ENCODE measurements around the gene PBX3. TPM values are rescaled to one million over a fixed set of nuclear protein-coding genes. Genes with fewer than 3 reads are reported as not detected.

Gene PBX3
- total RNA-seq, 1 donor from 2014 or later, result 37.7 TPM

DNA sequence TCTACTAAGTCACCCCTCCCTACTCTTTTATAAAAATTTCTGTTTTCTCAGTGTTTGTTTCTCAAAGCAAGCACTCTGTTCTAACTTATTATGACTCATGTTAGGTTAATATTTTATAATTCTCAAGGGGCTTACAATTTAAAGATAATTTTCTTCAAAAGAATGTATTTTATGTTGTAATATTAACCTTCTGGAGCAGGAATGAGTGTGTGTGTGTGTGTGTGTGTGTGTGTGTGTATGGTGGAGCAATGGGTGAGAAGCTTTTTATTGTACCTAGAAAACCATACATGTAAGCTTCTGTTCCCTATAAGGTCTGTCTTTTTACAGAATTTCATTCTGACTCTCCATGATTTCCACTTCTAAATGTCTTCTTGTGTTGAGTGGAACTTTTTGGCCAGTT lies 63.0 kb downstream of the PBX3 start:
- DNase-seq (ENCODE audit: low spot score, unreplicated experiment), result no peak
- TF ChIP-seq, protein P1, sequence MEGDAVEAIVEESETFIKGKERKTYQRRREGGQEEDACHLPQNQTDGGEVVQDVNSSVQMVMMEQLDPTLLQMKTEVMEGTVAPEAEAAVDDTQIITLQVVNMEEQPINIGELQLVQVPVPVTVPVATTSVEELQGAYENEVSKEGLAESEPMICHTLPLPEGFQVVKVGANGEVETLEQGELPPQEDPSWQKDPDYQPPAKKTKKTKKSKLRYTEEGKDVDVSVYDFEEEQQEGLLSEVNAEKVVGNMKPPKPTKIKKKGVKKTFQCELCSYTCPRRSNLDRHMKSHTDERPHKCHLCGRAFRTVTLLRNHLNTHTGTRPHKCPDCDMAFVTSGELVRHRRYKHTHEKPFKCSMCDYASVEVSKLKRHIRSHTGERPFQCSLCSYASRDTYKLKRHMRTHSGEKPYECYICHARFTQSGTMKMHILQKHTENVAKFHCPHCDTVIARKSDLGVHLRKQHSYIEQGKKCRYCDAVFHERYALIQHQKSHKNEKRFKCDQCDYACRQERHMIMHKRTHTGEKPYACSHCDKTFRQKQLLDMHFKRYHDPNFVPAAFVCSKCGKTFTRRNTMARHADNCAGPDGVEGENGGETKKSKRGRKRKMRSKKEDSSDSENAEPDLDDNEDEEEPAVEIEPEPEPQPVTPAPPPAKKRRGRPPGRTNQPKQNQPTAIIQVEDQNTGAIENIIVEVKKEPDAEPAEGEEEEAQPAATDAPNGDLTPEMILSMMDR (IDR thresholded peaks at IDR 0.05; ENCODE audit: unreplicated experiment), result no peak
- Mint-ChIP-seq H3K4me3 (ENCODE audit: low read depth) (no peak overlapping the region), H3K27ac (no peak overlapping the region), H3K36me3 (ENCODE audit: insufficient read depth) (no peaks in the 10 kb centered on the region), H3K4me1 (ENCODE audit: low read depth) (no peaks in the 10 kb centered on the region), H3K27me3 (no peaks in the 10 kb centered on the region), H3K9me3 (ENCODE audit: low read depth) (no peaks in the 10 kb centered on the region)

DNA sequence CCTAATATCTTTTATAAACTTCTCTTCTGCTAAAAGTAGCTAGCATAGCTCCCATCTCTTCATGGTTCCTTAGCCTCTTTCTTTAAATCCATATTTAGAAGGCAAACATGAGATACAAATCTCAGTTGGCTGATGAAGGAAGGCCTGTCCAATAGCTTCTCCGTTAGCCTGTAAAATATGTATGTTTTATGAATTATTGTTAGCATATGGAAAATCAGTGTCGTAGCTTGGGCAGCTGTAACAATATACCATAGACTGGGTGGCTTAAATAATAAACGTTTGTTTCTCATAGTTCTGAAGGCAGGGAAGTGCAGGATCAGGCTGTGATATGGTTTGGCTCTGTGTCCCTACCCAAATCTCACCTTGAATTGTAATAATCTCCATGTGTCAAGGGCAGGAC lies 63.8 kb downstream of the PBX3 start:
- H3K4me3 Mint-ChIP-seq (ENCODE audit: low read depth), result no peak overlapping the region
- no peaks in the 10 kb centered on the region for H3K27me3 Mint-ChIP-seq
- H3K27ac Mint-ChIP-seq, result no peak overlapping the region
- H3K36me3 Mint-ChIP-seq (ENCODE audit: insufficient read depth), result no peaks in the 10 kb centered on the region
- TF ChIP-seq, protein P1 (IDR thresholded peaks at IDR 0.05; ENCODE audit: unreplicated experiment), result no peak
- H3K9me3 Mint-ChIP-seq (ENCODE audit: low read depth), result no peaks in the 10 kb centered on the region
- DNase-seq (ENCODE audit: low spot score, unreplicated experiment), result no peak
- H3K4me1 Mint-ChIP-seq (ENCODE audit: low read depth), result no peaks in the 10 kb centered on the region

DNA sequence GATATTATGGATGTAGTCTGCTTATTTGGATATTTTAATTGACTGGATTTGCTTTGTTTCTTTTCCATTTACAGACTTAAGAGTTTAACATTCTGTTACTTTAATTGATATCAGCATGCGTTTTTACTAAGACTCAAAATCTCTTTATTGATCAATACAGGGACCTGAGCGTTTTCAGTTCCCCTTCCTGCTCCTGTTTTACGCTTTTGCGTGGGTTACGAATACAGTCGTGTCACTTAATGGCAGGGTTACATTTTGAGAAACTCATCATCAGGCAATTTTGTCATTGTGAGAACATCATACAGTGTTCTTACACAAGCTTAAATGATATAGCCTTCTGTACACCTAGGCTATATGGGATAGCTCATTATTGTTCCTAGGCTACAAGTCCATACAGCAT lies 65.2 kb downstream of the PBX3 start:
- Mint-ChIP-seq H3K36me3 (ENCODE audit: insufficient read depth) (no peaks in the 10 kb centered on the region), H3K27ac (no peak overlapping the region), H3K4me1 (ENCODE audit: low read depth) (no peaks in the 10 kb centered on the region), H3K27me3 (no peaks in the 10 kb centered on the region), H3K4me3 (ENCODE audit: low read depth) (no peak overlapping the region), H3K9me3 (ENCODE audit: low read depth) (no peaks in the 10 kb centered on the region)
- TF ChIP-seq, protein P1 (IDR thresholded peaks at IDR 0.05; ENCODE audit: unreplicated experiment), result no peak
- DNase-seq (ENCODE audit: low spot score, unreplicated experiment), result no peak

DNA sequence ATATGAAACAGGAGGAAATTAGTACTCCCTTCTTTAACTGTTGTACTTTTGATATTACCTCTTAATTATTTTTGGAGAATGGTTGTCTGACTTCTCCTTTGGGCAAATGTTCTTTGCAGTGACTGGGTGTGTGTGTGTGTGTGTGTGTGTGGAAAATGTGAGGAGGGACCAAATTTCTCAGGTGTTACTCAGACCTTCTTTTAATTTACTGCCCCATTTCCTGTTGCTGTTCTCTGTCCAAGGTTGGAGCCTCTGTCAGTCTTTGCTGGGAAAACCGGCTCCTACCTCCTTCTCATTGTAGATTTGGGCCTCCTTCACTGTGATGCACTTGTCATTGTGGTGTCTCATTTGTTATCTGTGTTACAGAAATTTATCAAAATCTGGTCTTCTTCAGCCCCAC lies 68.4 kb downstream of the PBX3 start:
- DNase-seq (ENCODE audit: low spot score, unreplicated experiment), result no peak
- no peaks in the 10 kb centered on the region for H3K9me3 Mint-ChIP-seq (ENCODE audit: low read depth)
- TF ChIP-seq, protein P1 (IDR thresholded peaks at IDR 0.05; ENCODE audit: unreplicated experiment), result no peak
- H3K36me3 Mint-ChIP-seq (ENCODE audit: insufficient read depth), result no peaks in the 10 kb centered on the region
- H3K27ac Mint-ChIP-seq, result no peak overlapping the region
- H3K27me3 Mint-ChIP-seq, result no peaks in the 10 kb centered on the region
- H3K4me1 Mint-ChIP-seq (ENCODE audit: low read depth), result no peaks in the 10 kb centered on the region
- H3K4me3 Mint-ChIP-seq (ENCODE audit: low read depth), result no peak overlapping the region

DNA sequence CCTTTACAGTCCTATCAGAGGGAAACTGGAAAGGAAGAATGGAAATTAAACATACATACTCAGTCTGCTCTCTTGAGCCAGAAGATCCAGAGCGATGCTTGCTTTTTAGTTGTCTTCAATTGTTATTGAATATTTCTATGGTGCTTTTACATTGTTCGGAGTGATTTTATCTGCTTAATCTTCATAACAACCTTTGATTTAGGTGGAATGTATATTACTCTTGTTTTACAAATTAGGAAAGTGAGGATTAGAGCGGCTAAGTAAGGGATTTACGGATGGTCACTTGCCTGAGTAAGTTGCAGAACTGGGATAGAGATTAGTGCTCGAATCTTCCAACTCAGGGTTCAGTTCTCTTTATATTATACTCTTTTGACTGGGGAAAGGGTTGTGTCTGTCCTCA lies 69.1 kb downstream of the PBX3 start:
- Mint-ChIP-seq H3K27ac (no peak overlapping the region), H3K9me3 (ENCODE audit: low read depth) (no peaks in the 10 kb centered on the region), H3K4me3 (ENCODE audit: low read depth) (no peak overlapping the region), H3K27me3 (no peaks in the 10 kb centered on the region), H3K36me3 (ENCODE audit: insufficient read depth) (no peaks in the 10 kb centered on the region), H3K4me1 (ENCODE audit: low read depth) (no peaks in the 10 kb centered on the region)
- TF ChIP-seq, protein P1 (IDR thresholded peaks at IDR 0.05; ENCODE audit: unreplicated experiment), result no peak
- no peak for DNase-seq (ENCODE audit: low spot score, unreplicated experiment)

Data from progenitor cell of endocrine pancreas (in vitro differentiated cells).